Cardiac septum (tissue), 1 donor: ENCODE data around the gene ETAA1. TPM values are rescaled to one million over a fixed set of nuclear protein-coding genes. Genes with fewer than 3 reads are reported as not detected.

ENCODE experiments used
- DNase-seq: peaks from one replicate; pipeline ENCODE4 v3.0.0-alpha.2; 2020; ENCODE audit warnings: low spot score
- intact Hi-C: fragments of 100-400 bp; cut with DNase I; formaldehyde crosslinking; loops from one replicate; pipeline ENCODE4 v1.14.0; 2022
- total RNA-seq: library from RNA; stranded (reverse); fragmentation: NEBNext Ultra II Directional; extraction: Animal tissue kit (Norgen Biotek cat#: 25700); gene quantifications from one replicate; pipeline ENCODE4 v1.2.1, GENCODE V29; 2021
- donor health status: DM: no; HTN: no; CAD: no.

The ETAA1 gene
- total RNA-seq, 1 donor from 2014 or later = 4.8 TPM

- intact Hi-C loops = no loop called here
- no peak for DNase-seq
Observed at GRCh38 chr2:67423489-67423888, 26.4 kb downstream of the ETAA1 start.

- intact Hi-C loops = no loop called here
- no peak for DNase-seq
Observed at GRCh38 chr2:67436221-67436620, 39.1 kb downstream of the ETAA1 start.

GRCh38 chr2:67437114-67437513, 40.0 kb downstream of the ETAA1 start:
- intact Hi-C loops = no loop called here
- DNase-seq = no peak

- DNase-seq = no peak
- intact Hi-C loops = no loop called here
Observed at GRCh38 chr2:67438337-67438736, 41.2 kb downstream of the ETAA1 start.

GRCh38 chr2:67445652-67446268, 48.6 kb downstream of the ETAA1 start:
- intact Hi-C loops = loop anchor here (5.0 kb wide), 1 partner anchor 117 kb away; no protein-coding TSS in a partner anchor
- DNase-seq = no peak

GRCh38 chr2:67446491-67446911, 49.4 kb downstream of the ETAA1 start:
- DNase-seq = no peak
- intact Hi-C loops = loop anchor here (5.0 kb wide), 1 partner anchor 116 kb away; no protein-coding TSS in a partner anchor

GRCh38 chr2:67448648-67449047, 51.5 kb downstream of the ETAA1 start:
- DNase-seq = no peak
- intact Hi-C loops = loop anchor here (5.0 kb wide), 1 partner anchor 114 kb away; no protein-coding TSS in a partner anchor

GRCh38 chr2:67451086-67451832, 54.1 kb downstream of the ETAA1 start:
- intact Hi-C loops = loop anchor here (2.0 kb wide), 1 partner anchor 200 kb away; no protein-coding TSS in a partner anchor
- DNase-seq = no peak

GRCh38 chr2:67453310-67453709, 56.2 kb downstream of the ETAA1 start:
- intact Hi-C loops = no loop called here

GRCh38 chr2:67455219-67456142, 58.3 kb downstream of the ETAA1 start:
- DNase-seq = no peak
- intact Hi-C loops = no loop called here

More at GRCh38 chr2:67453310-67453709, 56.2 kb downstream of the ETAA1 start:
- DNase-seq = no peak

GRCh38 chr2:67456428-67456827, 59.3 kb downstream of the ETAA1 start:
- DNase-seq = no peak

GRCh38 chr2:67457699-67458098, 60.6 kb downstream of the ETAA1 start:
- no peak for DNase-seq
- intact Hi-C loops = no loop called here

More at GRCh38 chr2:67456428-67456827, 59.3 kb downstream of the ETAA1 start:
- intact Hi-C loops = no loop called here

GRCh38 chr2:67459761-67460160, 62.6 kb downstream of the ETAA1 start:
- DNase-seq = no peak
- intact Hi-C loops = no loop called here
